ENCODE measurements around the gene PPFIA2. TPM values are rescaled to one million over a fixed set of nuclear protein-coding genes. Genes with fewer than 3 reads are reported as not detected.

Gene PPFIA2
- total and polyA plus RNA-seq, 9 of the 15 experiments (the other 6 are each of a cell fraction or from before 2014, with no cell fraction given): not detected

DNA sequence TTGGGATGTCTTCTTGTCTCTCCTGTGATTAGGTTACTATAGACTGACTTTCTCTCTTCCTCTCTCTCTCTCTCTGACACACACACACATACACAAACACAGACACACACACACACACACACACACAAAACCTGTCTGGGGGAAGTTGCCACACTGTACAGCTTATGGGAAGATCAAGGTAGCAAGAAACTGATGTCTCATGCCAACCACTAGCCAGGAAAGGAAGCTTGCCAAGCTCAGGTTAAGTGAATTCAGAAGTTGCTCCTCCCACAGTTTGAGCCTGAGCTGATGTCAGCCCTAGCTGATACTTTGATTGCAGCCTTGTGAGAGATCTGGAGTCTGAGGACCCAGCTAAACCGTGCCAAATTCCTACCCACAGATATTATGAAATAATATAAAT lies 67.1 kb downstream of the PPFIA2 start (continued):
- TF ChIP-seq, protein P1, sequence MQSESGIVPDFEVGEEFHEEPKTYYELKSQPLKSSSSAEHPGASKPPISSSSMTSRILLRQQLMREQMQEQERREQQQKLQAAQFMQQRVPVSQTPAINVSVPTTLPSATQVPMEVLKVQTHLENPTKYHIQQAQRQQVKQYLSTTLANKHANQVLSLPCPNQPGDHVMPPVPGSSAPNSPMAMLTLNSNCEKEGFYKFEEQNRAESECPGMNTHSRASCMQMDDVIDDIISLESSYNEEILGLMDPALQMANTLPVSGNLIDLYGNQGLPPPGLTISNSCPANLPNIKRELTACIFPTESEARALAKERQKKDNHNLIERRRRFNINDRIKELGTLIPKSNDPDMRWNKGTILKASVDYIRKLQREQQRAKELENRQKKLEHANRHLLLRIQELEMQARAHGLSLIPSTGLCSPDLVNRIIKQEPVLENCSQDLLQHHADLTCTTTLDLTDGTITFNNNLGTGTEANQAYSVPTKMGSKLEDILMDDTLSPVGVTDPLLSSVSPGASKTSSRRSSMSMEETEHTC (IDR thresholded peaks at IDR 0.05): no peak

DNA sequence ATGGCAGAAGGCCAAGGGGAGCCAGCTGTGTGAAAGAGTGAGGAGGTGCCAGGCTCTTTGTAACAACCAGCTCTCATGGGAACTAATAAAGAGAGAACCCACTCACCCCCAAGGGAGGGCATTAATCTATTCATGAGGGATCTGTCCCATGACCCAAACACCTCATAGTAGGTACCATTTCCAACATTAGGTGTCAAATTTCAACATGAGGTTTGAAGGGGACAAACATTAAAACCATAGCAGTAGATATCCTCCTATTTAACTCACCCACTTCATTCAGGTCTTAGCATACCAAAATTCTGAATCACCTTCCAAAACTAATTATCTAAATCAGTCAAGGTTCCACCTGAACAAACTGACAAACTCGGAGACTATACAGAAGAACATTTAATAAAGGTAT lies 75.3 kb downstream of the PPFIA2 start:
- H3K4me2 ChIP-seq (ENCODE audit: insufficient read depth, low read length): no peak overlapping the region
- H3K4me3 ChIP-seq: no peak overlapping the region
- H3K79me2 ChIP-seq (ENCODE audit: control insufficient read depth, insufficient read depth, low read length): no peaks in the 10 kb centered on the region
- DNase-seq (ENCODE audit: extremely low read depth in 1 of 4, low spot score in 3 of 4) (no peak), FAIRE-seq (no peak), ATAC-seq (no peak)
- H3K27me3 ChIP-seq (ENCODE audit: control insufficient read depth in 2 of 2, insufficient read depth in 2 of 2, low read length in 2 of 2): no peaks in the 10 kb centered on the region
- ChIA-PET POLR2A (no interaction called here), CTCF (ENCODE audit: low intra/inter-chr PET ratio) (no interaction called here)
- H3K4me1 ChIP-seq (replicated peaks in 1 of 2; ENCODE audit: control insufficient read depth in 2 of 2, insufficient read depth in 2 of 2, low read length in 2 of 2): no peaks in the 10 kb centered on the region
- TF ChIP-seq, protein P2, sequence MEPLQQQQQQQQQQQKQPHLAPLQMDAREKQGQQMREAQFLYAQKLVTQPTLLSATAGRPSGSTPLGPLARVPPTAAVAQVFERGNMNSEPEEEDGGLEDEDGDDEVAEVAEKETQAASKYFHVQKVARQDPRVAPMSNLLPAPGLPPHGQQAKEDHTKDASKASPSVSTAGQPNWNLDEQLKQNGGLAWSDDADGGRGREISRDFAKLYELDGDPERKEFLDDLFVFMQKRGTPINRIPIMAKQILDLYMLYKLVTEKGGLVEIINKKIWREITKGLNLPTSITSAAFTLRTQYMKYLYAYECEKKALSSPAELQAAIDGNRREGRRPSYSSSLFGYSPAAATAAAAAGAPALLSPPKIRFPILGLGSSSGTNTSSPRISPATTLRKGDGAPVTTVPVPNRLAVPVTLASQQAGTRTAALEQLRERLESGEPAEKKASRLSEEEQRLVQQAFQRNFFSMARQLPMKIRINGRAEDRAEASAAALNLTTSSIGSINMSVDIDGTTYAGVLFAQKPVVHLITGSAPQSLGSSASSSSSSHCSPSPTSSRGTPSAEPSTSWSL (CRISPR knock-in tag; IDR thresholded peaks at IDR 0.05; ENCODE audit: borderline replicate concordance): no peak
- TF ChIP-seq CC2D1A (IDR thresholded peaks at IDR 0.05) (no peak), KDM1A (IDR thresholded peaks at IDR 0.05) (no peak), TAL1 (IDR thresholded peaks at IDR 0.05) (no peak), ETV1 (tag; conservative IDR thresholded peaks at IDR 0.05; ENCODE audit: low read depth) (no peak), MEF2D (tag; conservative IDR thresholded peaks at IDR 0.05; ENCODE audit: low read depth) (no peak), IFI16 (CRISPR knock-in tag; IDR thresholded peaks at IDR 0.05) (no peak), NBN (IDR thresholded peaks at IDR 0.05; ENCODE audit: low read depth) (no peak), SPI1 (IDR thresholded peaks at IDR 0.05; ENCODE audit: borderline replicate concordance, low read depth, low read length) (no peak), RBBP5 (IDR thresholded peaks at IDR 0.05; ENCODE audit: borderline replicate concordance, insufficient read depth, low read length, poor library complexity, severe bottlenecking) (no peak), EZH2 (IDR thresholded peaks at IDR 0.05; ENCODE audit: borderline replicate concordance, low read depth, low read length) (no peak)
- TF ChIP-seq, protein P3, sequence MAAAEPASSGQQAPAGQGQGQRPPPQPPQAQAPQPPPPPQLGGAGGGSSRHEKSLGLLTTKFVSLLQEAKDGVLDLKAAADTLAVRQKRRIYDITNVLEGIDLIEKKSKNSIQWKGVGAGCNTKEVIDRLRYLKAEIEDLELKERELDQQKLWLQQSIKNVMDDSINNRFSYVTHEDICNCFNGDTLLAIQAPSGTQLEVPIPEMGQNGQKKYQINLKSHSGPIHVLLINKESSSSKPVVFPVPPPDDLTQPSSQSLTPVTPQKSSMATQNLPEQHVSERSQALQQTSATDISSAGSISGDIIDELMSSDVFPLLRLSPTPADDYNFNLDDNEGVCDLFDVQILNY (CRISPR knock-in tag; IDR thresholded peaks at IDR 0.05): no peak
- H3K9ac ChIP-seq (ENCODE audit: insufficient read depth in 1 of 2, low read depth in 2 of 2, low read length in 2 of 2): no peak overlapping the region
- H3K9me1 ChIP-seq (ENCODE audit: control insufficient read depth, insufficient read depth, low read length): no peaks in the 10 kb centered on the region
- H3K27ac ChIP-seq (ENCODE audit: extremely low read depth, low read depth, low read length): no peak overlapping the region
- in situ Hi-C loops (cut with MboI) (no loop called here), intact Hi-C loops (cut with micrococcal nuclease) (no loop called here)
- no peaks in the 10 kb centered on the region for H3K36me3 ChIP-seq (ENCODE audit: control insufficient read depth, insufficient read depth, low read length)
- H3K9me3 ChIP-seq (replicated peaks; ENCODE audit: control insufficient read depth, insufficient read depth, low read depth, low read length): no peaks in the 10 kb centered on the region
- no peaks in the 10 kb centered on the region for H4K20me1 ChIP-seq (replicated peaks; ENCODE audit: control insufficient read depth, insufficient read depth, low read length)
- BruUV-seq (replicated peaks): no TSS peak
- no peak overlapping the region for H2AFZ ChIP-seq (ENCODE audit: low read depth, low read length)
- 0% methylated on average over 1 of the region's 1 CpG for WGBS (ENCODE audit: insufficient coverage, low coverage, missing lambda C conversion rate)
